ENCODE measurements around the gene FN3KRP.

FN3KRP gene

GRCh38 chr17:82710499-82711232 is 5.8 kb upstream of the FN3KRP start:
- TF ChIP-seq FOXP2 (optimal IDR thresholded peaks at IDR 0.05; ENCODE audit: borderline replicate concordance, extremely low read depth, extremely low read length, insufficient read depth) (no peak), REST (IDR thresholded peaks at IDR 0.05; ENCODE audit: insufficient read depth in 1 of 2, low read depth in 2 of 2, low read length in 2 of 2) (no peak), POLR2AphosphoS5 (IDR thresholded peaks at IDR 0.05; ENCODE audit: low read depth, low read length) (no peak), SIN3A (IDR thresholded peaks at IDR 0.05; ENCODE audit: borderline replicate concordance, insufficient read depth, low read length) (no peak), TAF1 (IDR thresholded peaks at IDR 0.05; ENCODE audit: borderline replicate concordance, insufficient read depth, low read length) (no peak)

DNA sequence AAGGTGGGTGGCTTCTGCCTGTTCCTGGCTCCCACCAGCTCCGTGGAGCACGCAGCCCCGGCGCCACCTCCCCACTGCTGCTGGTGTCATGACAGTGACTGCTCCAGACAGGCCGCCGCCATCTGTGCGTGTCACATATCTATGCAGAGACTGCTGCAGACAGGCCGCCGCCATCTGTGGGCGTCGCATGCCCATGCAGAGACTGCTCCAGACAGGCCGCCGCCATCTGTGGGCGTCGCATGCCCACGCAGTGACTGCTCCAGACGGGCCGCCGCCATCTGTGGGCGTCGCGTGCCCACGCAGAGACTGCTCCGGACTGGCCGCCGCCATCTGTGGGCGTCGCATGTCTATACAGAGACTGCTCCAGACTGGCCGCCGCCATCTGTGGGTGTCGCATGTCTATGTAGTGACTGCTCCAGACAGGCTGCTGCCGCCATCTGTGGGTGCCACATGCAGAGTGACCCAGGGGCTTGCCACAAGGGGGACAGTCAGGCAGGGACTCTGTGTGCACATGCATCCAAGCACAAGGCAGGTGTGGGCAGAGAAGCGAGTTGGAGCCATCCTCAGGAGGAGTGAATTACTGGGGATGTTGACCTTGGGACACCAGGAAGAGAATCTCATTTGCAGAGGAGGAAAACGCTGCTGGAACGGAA is 3.3 kb upstream of the FN3KRP start:
- TF ChIP-seq REST (IDR thresholded peaks at IDR 0.05; ENCODE audit: insufficient read depth in 1 of 2, low read depth in 2 of 2, low read length in 2 of 2) = no peak
- no peak for TF ChIP-seq POLR2AphosphoS5 (IDR thresholded peaks at IDR 0.05; ENCODE audit: low read depth, low read length)
- no peak for TF ChIP-seq SIN3A (IDR thresholded peaks at IDR 0.05; ENCODE audit: borderline replicate concordance, insufficient read depth, low read length)
- no peak for TF ChIP-seq TAF1 (IDR thresholded peaks at IDR 0.05; ENCODE audit: borderline replicate concordance, insufficient read depth, low read length)
- no peak for TF ChIP-seq FOXP2 (optimal IDR thresholded peaks at IDR 0.05; ENCODE audit: borderline replicate concordance, extremely low read depth, extremely low read length, insufficient read depth)

DNA sequence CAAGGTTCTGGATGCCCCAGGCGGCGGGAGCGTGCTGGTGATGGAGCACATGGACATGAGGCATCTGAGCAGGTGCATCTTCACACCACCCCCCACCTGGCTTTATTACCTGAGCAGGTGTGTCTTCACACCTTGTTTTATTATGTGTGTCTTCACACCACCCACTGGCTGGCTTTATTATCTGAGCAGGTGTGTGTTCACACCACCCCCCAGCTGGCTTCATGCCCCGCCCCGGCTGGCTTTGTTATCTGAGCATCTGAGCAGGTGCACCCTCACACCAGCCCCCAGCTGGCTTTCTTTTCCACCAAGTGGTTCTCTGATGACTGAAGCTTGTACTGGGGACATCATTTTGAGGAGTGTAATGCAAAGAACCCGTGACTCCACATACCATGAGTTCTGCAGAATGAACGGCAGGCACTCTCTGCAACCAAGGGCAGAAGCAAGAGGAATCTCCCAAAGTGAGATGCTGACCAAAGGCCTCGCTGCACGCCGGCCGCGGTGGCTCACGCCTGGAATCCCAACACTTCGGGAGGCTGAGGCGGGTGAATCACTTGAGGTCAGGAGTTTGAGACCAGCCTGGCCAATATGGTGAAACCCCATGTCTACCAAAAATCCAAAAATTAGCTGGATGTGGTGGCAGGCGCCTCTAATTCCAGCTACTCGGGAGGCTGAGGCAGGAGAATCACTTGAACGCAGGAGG is 2.6 kb downstream of the FN3KRP start:
- TF ChIP-seq SIN3A (IDR thresholded peaks at IDR 0.05; ENCODE audit: borderline replicate concordance, insufficient read depth, low read length) (no peak), REST (IDR thresholded peaks at IDR 0.05; ENCODE audit: insufficient read depth in 1 of 2, low read depth in 2 of 2, low read length in 2 of 2) (no peak), POLR2AphosphoS5 (IDR thresholded peaks at IDR 0.05; ENCODE audit: low read depth, low read length) (no peak), TAF1 (IDR thresholded peaks at IDR 0.05; ENCODE audit: borderline replicate concordance, insufficient read depth, low read length) (no peak), FOXP2 (optimal IDR thresholded peaks at IDR 0.05; ENCODE audit: borderline replicate concordance, extremely low read depth, extremely low read length, insufficient read depth) (no peak)

- no peak for TF ChIP-seq SIN3A (IDR thresholded peaks at IDR 0.05; ENCODE audit: borderline replicate concordance, insufficient read depth, low read length)
- no peak for TF ChIP-seq TAF1 (IDR thresholded peaks at IDR 0.05; ENCODE audit: borderline replicate concordance, insufficient read depth, low read length)
- no peak for TF ChIP-seq FOXP2 (optimal IDR thresholded peaks at IDR 0.05; ENCODE audit: borderline replicate concordance, extremely low read depth, extremely low read length, insufficient read depth)
- TF ChIP-seq POLR2AphosphoS5 (IDR thresholded peaks at IDR 0.05; ENCODE audit: low read depth, low read length) = no peak
- no peak for TF ChIP-seq REST (IDR thresholded peaks at IDR 0.05; ENCODE audit: insufficient read depth in 1 of 2, low read depth in 2 of 2, low read length in 2 of 2)
These were observed 3.7 kb downstream of the FN3KRP start for GRCh38 chr17:82720204-82720603.
